ENCODE results near the gene RUNX2.
A peak's percentile ranks its signal among the peaks of the same experiment; 100 is the strongest.

Gene RUNX2

DNA sequence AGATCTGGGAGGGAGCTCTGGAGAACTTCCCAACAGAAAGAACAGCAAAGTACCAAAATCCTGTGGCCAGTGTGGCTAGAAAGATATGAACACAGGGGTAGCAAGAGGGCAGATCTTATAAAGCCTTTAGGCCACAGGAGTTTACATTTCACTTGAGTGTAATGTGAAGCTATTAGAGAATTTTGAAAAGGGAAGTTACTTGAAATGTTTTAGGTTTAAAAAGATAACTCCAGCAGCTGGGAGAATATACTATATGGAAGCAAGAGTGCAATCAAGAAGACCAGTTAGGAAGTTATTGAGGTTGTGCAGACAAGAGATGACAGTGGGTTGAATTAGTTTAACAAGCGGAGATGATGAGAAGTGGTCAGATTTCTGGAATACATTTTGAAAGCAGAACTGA is 41.7 kb downstream of the RUNX2 start:
- H3K27me3 ChIP-seq (replicated peaks; ENCODE audit: control insufficient read depth, insufficient read depth, low read length), result no peaks in the 10 kb centered on the region
- H3K36me3 ChIP-seq (ENCODE audit: control insufficient read depth, insufficient read depth, low read length), result no peaks in the 10 kb centered on the region
- TF ChIP-seq, protein P1, sequence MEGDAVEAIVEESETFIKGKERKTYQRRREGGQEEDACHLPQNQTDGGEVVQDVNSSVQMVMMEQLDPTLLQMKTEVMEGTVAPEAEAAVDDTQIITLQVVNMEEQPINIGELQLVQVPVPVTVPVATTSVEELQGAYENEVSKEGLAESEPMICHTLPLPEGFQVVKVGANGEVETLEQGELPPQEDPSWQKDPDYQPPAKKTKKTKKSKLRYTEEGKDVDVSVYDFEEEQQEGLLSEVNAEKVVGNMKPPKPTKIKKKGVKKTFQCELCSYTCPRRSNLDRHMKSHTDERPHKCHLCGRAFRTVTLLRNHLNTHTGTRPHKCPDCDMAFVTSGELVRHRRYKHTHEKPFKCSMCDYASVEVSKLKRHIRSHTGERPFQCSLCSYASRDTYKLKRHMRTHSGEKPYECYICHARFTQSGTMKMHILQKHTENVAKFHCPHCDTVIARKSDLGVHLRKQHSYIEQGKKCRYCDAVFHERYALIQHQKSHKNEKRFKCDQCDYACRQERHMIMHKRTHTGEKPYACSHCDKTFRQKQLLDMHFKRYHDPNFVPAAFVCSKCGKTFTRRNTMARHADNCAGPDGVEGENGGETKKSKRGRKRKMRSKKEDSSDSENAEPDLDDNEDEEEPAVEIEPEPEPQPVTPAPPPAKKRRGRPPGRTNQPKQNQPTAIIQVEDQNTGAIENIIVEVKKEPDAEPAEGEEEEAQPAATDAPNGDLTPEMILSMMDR (IDR thresholded peaks at IDR 0.05; ENCODE audit: insufficient read depth, low read length, poor library complexity, severe bottlenecking), result no peak
- H3K4me3 ChIP-seq (replicated peaks; ENCODE audit: low read depth, low read length), result no peak overlapping the region
- no peak for DNase-seq (ENCODE audit: extremely low read depth, insufficient read length)

DNA sequence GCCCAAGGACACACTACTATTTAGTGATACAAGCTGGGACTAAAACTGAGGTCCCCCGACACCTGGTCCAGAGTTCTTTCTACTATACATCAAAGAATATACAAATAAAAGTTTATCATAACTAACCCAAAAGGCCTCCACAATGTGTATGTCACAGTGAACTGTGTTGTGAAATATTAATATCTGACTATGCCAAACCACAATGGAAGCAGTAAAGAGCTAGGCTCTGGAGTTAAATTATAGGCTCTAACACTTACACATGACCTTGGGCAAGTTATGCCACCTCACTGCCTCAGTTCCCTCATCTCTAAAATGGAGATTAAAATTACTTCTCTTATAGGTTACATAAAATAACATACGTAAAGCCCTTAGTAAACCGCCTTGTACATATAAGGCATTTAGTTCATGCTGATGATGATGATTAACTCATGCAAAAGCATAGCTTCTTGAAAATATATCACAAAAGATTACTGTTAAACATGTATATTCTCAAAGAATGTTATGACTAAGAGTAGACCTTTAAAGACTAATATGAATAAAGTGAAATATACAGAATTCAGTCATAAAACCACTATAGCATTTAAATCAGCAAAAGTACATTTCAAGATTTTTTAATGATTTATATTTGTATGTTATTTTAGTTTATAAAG is 43.9 kb downstream of the RUNX2 start:
- TF ChIP-seq, protein P1 (IDR thresholded peaks at IDR 0.05; ENCODE audit: insufficient read depth, low read length, poor library complexity, severe bottlenecking), result no peak
- DNase-seq (ENCODE audit: extremely low read depth, insufficient read length), result no peak

DNA sequence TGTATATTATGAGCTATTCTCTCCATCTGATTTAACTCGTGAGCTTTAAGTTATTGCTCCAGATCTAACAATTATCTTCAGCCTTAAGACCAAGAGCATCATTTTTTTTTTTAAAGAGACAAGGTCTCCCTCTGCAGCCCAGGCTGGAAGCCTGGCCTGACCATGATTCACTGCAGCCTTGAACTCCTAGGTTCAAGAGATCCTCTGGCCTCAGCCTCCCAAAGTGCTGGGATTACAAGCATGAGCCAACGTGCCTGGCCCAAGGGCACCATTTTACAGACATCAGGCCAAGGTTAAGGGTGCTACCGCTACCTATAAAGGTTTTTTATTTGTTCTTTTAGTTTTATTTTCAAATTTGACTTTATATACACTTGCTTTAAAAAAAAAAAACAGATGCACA is 47.3 kb downstream of the RUNX2 start:
- TF ChIP-seq, protein P1 (IDR thresholded peaks at IDR 0.05; ENCODE audit: insufficient read depth, low read length, poor library complexity, severe bottlenecking), result no peak
- Histone ChIP-seq H3K4me3 (replicated peaks; ENCODE audit: low read depth, low read length) (no peak overlapping the region), H3K27me3 (replicated peaks; ENCODE audit: control insufficient read depth, insufficient read depth, low read length) (no peaks in the 10 kb centered on the region), H3K36me3 (ENCODE audit: control insufficient read depth, insufficient read depth, low read length) (no peaks in the 10 kb centered on the region)
- DNase-seq (ENCODE audit: extremely low read depth, insufficient read length), result no peak

More for the DNA sequence above, 43.9 kb downstream of the RUNX2 start:
- no peaks in the 10 kb centered on the region for H3K27me3 ChIP-seq (replicated peaks; ENCODE audit: control insufficient read depth, insufficient read depth, low read length)
- H3K36me3 ChIP-seq (ENCODE audit: control insufficient read depth, insufficient read depth, low read length), result no peaks in the 10 kb centered on the region
- no peak overlapping the region for H3K4me3 ChIP-seq (replicated peaks; ENCODE audit: low read depth, low read length)

DNA sequence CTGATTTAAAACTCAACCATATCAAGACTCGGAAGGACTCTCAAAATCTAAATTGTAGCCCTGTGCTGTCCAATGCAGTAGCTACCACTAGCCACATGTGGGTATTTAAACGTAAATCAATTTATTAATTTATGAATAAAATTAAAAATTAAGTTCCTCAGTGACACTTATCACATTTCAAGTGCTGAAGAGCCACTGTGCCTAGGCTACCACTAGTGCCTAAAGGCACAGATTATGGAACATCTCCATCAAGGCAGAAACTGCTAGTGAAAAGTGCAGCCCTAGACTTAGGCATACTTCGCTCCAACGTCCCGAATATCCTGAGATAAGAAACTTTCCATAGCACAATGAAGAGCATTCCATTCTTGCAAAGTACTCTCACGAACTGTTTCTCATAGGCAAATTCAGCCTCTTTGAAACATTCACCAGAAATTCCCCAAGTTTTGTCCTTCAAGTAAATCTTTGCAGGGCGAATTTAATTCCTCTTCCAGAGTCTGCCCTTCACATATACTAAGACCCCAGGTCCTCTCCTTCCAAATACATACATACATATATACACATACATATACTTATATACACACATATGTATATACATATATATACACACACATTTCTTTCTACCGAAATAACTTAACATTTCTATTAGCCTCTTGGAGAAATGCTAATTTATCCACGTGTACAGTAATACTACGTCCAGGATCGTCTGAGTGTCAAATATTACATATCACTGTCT is 48.3 kb downstream of the RUNX2 start:
- H3K36me3 ChIP-seq (ENCODE audit: control insufficient read depth, insufficient read depth, low read length), result no peaks in the 10 kb centered on the region
- TF ChIP-seq, protein P1 (IDR thresholded peaks at IDR 0.05; ENCODE audit: insufficient read depth, low read length, poor library complexity, severe bottlenecking), result no peak
- H3K4me3 ChIP-seq (replicated peaks; ENCODE audit: low read depth, low read length), result peak overlapping the region; percentile 87
- H3K27me3 ChIP-seq (replicated peaks; ENCODE audit: control insufficient read depth, insufficient read depth, low read length), result no peaks in the 10 kb centered on the region
- DNase-seq (ENCODE audit: extremely low read depth, insufficient read length), result no peak

DNA sequence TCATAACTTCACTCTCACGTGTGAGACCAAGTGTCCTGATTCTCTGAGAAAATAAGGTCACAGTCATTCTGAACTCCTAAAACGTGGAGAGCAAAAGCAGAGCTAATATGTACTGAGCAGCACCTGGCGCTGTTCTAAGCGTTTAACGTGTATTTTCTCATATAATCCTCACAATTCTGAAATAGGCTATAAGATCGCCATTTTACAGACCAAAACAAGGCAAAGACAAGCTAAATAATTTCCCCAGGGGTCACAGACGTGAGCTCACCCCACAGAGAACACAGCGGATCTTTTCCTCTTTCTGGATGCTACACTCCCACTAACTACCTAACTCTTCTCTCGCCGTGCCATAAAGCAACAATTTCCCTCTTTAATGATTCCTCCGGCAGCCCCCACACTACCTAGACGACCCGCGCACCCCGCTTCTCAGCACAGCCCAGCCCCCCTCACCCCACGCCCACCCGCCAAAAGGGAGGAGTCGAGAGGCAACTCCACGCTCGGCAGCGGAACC is 49.0 kb downstream of the RUNX2 start:
- no peak for DNase-seq (ENCODE audit: extremely low read depth, insufficient read length)
- Histone ChIP-seq H3K36me3 (ENCODE audit: control insufficient read depth, insufficient read depth, low read length) (no peaks in the 10 kb centered on the region), H3K27me3 (replicated peaks; ENCODE audit: control insufficient read depth, insufficient read depth, low read length) (no peaks in the 10 kb centered on the region), H3K4me3 (replicated peaks; ENCODE audit: low read depth, low read length) (peak overlapping the region; percentile 87)
- TF ChIP-seq, protein P1 (IDR thresholded peaks at IDR 0.05; ENCODE audit: insufficient read depth, low read length, poor library complexity, severe bottlenecking), result no peak
